OCI-LY3 (cell line): ENCODE results near the gene DDX28.

ENCODE experiments used
- CTCF ChIP-seq: fragments of 200-600, 300-600 bp; sonication (generic); IDR thresholded peaks from 2 replicates; pipeline ENCODE4 v1.5.1; 2014; ENCODE audit warnings: antibody characterized with exemption, low read length, low read depth
- EZH2phosphoT487 ChIP-seq: fragments of 200-600 bp; shearing (Covaris generic); IDR thresholded peaks from 2 replicates; pipeline ENCODE4 v1.6.1; 2018; ENCODE audit warnings: antibody characterized with exemption, mixed run types, low read depth

GRCh38 chr16:68062910-68063393, 39.9 kb upstream of the DDX28 start:
- TF ChIP-seq CTCF (no peak), EZH2phosphoT487 (no peak)
